NT2/D1 (cell line): ENCODE data around the gene TMEM119.
"Not testable (repeated sequence)": the region's sequence is repeated elsewhere in the genome, so short reads cannot be mapped to it uniquely, and the experiment has no call there.

ENCODE experiments used
- DNase-seq: peaks from one replicate; pipeline ENCODE4 v3.0.0-alpha.2; 2011; ENCODE audit warnings: low read depth, low spot score
- H3K27me3 ChIP-seq: 2 replicates; pipeline ENCODE4 v1.6.0; 2011; ENCODE audit warnings: mild to moderate bottlenecking; ENCODE audit not compliant: insufficient read length, insufficient read depth
- H3K36me3 ChIP-seq: 2 replicates; pipeline ENCODE4 v1.6.1; 2011; ENCODE audit warnings: mild to moderate bottlenecking, low read length, mixed read lengths; ENCODE audit not compliant: insufficient read depth, insufficient read length
- H3K4me1 ChIP-seq: 2 replicates; pipeline ENCODE4 v1.5.1; 2011; ENCODE audit not compliant: insufficient read depth, insufficient read length
- H3K4me3 ChIP-seq: 2 replicates; pipeline ENCODE4 v1.5.1; 2011; ENCODE audit warnings: low read depth; ENCODE audit not compliant: insufficient read length
- H3K9ac ChIP-seq: 2 replicates; pipeline ENCODE4 v1.6.0; 2011; ENCODE audit warnings: low read depth; ENCODE audit not compliant: insufficient read length
- H3K9me3 ChIP-seq: 2 replicates; pipeline ENCODE4 v1.5.1; 2011; ENCODE audit warnings: mild to moderate bottlenecking, low read length; ENCODE audit not compliant: insufficient read depth
- SUZ12 ChIP-seq: IDR thresholded peaks from 2 replicates; pipeline ENCODE4 v1.6.1; 2011; ENCODE audit not compliant: insufficient read length, insufficient read depth; ENCODE audit errors: extremely low read depth
- YY1 ChIP-seq: IDR thresholded peaks from 2 replicates; pipeline ENCODE4 v1.6.1; 2011; ENCODE audit not compliant: insufficient read length, insufficient read depth
- ZNF274 ChIP-seq: IDR thresholded peaks from 2 replicates; pipeline ENCODE4 v1.6.1; 2011; ENCODE audit warnings: mild to moderate bottlenecking, low read depth, low read length

TMEM119 gene

GRCh38 chr12:108596854-108597558 is 878 bp downstream of the TMEM119 start:
- H3K27me3 ChIP-seq, result no peaks in the 10 kb centered on the region
- no peaks in the 10 kb centered on the region for H3K36me3 ChIP-seq
- TF ChIP-seq YY1 (no peak), SUZ12 (no peak), ZNF274 (no peak)
- H3K9me3 ChIP-seq, result no peaks in the 10 kb centered on the region
- H3K4me1 ChIP-seq, result peaks cover 8% of the 10 kb centered on the region
- H3K4me3 ChIP-seq, result no peak overlapping the region
- no peak for DNase-seq
- no peak overlapping the region for H3K9ac ChIP-seq

DNA sequence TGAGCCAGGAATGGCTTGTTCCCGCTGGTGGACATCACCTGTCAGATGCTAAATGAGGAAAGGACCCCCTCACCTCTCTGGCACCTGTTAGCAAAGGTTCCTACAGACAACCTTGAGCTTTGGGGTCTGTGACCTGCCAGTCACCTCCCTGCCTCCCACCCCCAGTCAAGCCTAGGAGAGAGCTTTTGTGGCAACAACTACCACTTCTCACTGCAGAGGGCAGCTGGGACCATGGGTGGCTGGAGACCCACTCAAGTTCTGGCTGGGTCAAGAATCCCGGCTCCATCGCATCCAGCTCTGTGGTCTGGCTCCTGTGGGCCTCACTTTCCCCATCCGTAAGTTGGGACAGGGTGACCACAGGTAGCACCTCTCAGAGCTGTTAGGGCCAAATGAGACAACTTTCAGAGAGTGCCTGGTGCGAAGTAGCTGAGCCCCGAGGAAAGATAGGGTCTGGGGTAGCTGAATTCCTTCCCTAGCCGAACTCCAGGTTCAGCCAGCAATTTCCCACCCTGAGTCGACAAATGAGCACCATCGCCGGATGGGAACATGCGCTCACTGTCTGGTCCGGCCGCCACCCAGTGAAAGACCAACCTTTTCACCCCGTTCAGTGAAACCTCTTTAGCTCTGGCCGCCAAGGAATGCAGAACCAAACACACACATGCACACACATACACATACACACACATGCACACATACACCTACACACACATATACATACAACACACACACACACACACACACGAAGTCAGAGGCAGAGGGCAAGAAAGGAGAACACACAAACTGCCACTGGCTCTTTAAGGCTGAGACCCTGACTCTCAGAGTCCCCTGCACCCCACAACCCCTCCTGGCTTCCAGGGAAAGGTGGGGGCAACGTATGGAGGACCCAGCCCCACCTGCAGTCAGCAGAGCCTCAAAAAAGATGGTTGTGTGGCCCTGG is 1.9 kb downstream of the TMEM119 start:
- TF ChIP-seq YY1 (no peak), SUZ12 (no peak), ZNF274 (no peak)
- no peaks in the 10 kb centered on the region for H3K27me3 ChIP-seq
- H3K4me3 ChIP-seq, result no peak overlapping the region
- H3K9me3 ChIP-seq, result no peaks in the 10 kb centered on the region
- H3K4me1 ChIP-seq, result peaks cover 8% of the 10 kb centered on the region
- no peak for DNase-seq
- no peaks in the 10 kb centered on the region for H3K36me3 ChIP-seq
- H3K9ac ChIP-seq, result no peak overlapping the region

GRCh38 chr12:108594960-108595710 is 2.7 kb downstream of the TMEM119 start:
- no peaks in the 10 kb centered on the region for H3K9me3 ChIP-seq
- no peak overlapping the region for H3K4me3 ChIP-seq

GRCh38 chr12:108594323-108594903 is 3.5 kb downstream of the TMEM119 start:
- H3K4me3 ChIP-seq, result no peak overlapping the region
- DNase-seq, result no peak
- TF ChIP-seq SUZ12 (no peak), ZNF274 (no peak), YY1 (no peak)
- no peaks in the 10 kb centered on the region for H3K27me3 ChIP-seq
- H3K4me1 ChIP-seq, result peaks cover 12% of the 10 kb centered on the region
- no peak overlapping the region for H3K9ac ChIP-seq
- H3K9me3 ChIP-seq, result no peaks in the 10 kb centered on the region
- no peaks in the 10 kb centered on the region for H3K36me3 ChIP-seq

More at GRCh38 chr12:108594960-108595710, 2.7 kb downstream of the TMEM119 start:
- Histone ChIP-seq H3K36me3 (no peaks in the 10 kb centered on the region), H3K4me1 (peaks cover 8% of the 10 kb centered on the region), H3K9ac (no peak overlapping the region), H3K27me3 (no peaks in the 10 kb centered on the region)
- no peak for TF ChIP-seq SUZ12
- TF ChIP-seq ZNF274, result no peak
- TF ChIP-seq YY1, result no peak
- no peak for DNase-seq

DNA sequence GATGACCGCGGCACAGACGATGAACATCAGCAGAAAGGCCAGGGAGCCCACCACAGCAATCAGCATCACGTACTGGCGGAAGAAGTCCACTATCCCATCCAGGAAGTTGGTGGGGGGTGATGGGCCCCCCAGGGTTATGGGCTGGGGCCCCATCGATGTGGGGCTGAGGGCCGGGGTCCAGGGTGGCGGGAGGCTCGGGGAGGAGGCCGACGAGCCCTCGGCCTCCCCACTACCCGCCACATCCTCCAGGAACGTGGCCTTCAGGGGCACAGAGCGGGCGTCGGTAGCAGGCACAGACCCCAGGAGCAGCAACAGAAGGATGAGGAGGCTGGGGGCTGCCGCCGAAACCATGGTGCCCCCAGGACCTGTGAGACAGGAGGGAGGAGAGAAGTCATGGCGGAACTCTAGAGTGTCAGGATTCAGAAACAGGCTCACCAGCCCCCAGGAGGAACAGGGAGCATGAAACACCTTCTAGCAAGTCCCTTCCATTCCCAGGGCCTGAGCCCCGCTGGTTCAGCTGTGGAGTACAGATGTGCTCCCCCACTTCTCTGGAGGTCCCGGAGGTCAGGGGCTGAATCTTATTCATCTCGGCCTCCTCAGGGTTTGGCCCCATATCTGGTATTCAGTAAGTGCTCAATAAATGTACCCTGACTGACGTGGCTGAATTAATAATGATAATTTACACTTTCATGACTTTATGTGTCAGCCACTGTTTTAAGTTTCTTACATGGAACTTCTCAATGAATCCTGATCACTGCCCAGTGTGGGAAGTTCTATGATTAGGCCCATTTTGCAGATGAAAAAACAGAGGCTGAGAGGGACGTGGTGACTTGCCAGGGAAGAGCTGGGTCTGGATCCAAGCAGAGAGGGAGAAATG is 5.6 kb downstream of the TMEM119 start:
- H3K9me3 ChIP-seq, result no peaks in the 10 kb centered on the region
- no peaks in the 10 kb centered on the region for H3K36me3 ChIP-seq
- H3K9ac ChIP-seq, result no peak overlapping the region
- no peaks in the 10 kb centered on the region for H3K27me3 ChIP-seq
- H3K4me1 ChIP-seq, result peaks cover 23% of the 10 kb centered on the region
- no peak for DNase-seq
- no peak for TF ChIP-seq YY1
- no peak for TF ChIP-seq ZNF274
- no peak for TF ChIP-seq SUZ12
- H3K4me3 ChIP-seq, result no peak overlapping the region

GRCh38 chr12:108591267-108591980 is 6.5 kb downstream of the TMEM119 start:
- Histone ChIP-seq H3K4me1 (peaks cover 19% of the 10 kb centered on the region), H3K27me3 (no peaks in the 10 kb centered on the region), H3K9me3 (no peaks in the 10 kb centered on the region), H3K36me3 (no peaks in the 10 kb centered on the region), H3K9ac (no peak overlapping the region), H3K4me3 (no peak overlapping the region)
- TF ChIP-seq SUZ12 (no peak), ZNF274 (no peak), YY1 (no peak)
- DNase-seq, result no peak

DNA sequence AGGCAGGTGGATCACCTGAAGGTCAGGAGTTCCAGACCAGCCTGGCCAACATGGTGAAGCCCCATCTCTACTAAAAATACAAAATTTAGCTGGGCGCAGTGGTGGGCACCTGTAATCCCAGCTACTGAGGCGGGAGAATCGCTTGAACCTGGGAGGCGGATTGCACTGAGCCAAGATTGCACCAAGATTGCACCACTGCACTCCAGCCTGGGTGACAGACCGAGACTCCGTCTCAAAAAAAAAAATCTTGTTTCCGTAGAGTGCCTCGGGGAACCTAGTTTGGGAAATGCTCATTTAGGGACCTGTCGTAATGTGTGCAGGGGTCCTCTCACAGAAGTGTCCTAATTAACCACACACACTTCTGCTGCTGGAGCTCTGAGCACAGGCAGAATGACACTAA is 7.4 kb downstream of the TMEM119 start:
- H3K36me3 ChIP-seq, H3K27me3 ChIP-seq, H3K9me3 ChIP-seq, DNase-seq, H3K4me3 ChIP-seq, H3K9ac ChIP-seq: not testable (repeated sequence)
- H3K4me1 ChIP-seq, result peaks cover 19% of the 10 kb centered on the region
